PFSK-1 (cell line): ENCODE measurements around the gene FAM3B.

Experiments
- FOXP2 ChIP-seq: optimal IDR thresholded peaks from 2 replicates; pipeline ENCODE3; 2011; ENCODE audit warnings: borderline replicate concordance, control low read depth, inconsistent platforms; ENCODE audit not compliant: insufficient read depth; ENCODE audit errors: extremely low read length, extremely low read depth
- POLR2AphosphoS5 ChIP-seq: IDR thresholded peaks from 2 replicates; pipeline ENCODE4 v1.6.1; 2012; ENCODE audit warnings: low read depth, mild to moderate bottlenecking, control low read depth, low read length, moderate library complexity
- REST ChIP-seq, 2 experiments: IDR thresholded peaks; 2 replicates each; pipeline versions ENCODE4 v1.6.1 to v1.8.0; 2011 to 2012; ENCODE audit warnings: low read depth in 2 of 2, low read length in 2 of 2, control low read depth in 1 of 2, inconsistent platforms in 1 of 2, mild to moderate bottlenecking in 1 of 2, moderate library complexity in 1 of 2; ENCODE audit not compliant: insufficient read depth in 1 of 2
- SIN3A ChIP-seq: IDR thresholded peaks from 2 replicates; pipeline ENCODE4 v1.6.1; 2012; ENCODE audit warnings: mild to moderate bottlenecking, low read length, moderate library complexity, borderline replicate concordance; ENCODE audit not compliant: insufficient read depth
- TAF1 ChIP-seq: IDR thresholded peaks from 2 replicates; pipeline ENCODE4 v1.6.1; 2012; ENCODE audit warnings: low read length, control low read depth, borderline replicate concordance; ENCODE audit not compliant: insufficient read depth

FAM3B gene

GRCh38 chr21:41289431-41289830, 27.2 kb upstream of the FAM3B start:
- no peak for TF ChIP-seq TAF1
- no peak for TF ChIP-seq FOXP2
- no peak for TF ChIP-seq REST (IDR thresholded peaks at IDR 0.05; ENCODE audit: insufficient read depth in 1 of 2, low read depth in 2 of 2, low read length in 2 of 2)
- TF ChIP-seq SIN3A, result no peak
- TF ChIP-seq POLR2AphosphoS5, result no peak

GRCh38 chr21:41290106-41290799, 26.3 kb upstream of the FAM3B start:
- TF ChIP-seq TAF1, result no peak
- TF ChIP-seq SIN3A, result no peak
- no peak for TF ChIP-seq POLR2AphosphoS5
- no peak for TF ChIP-seq REST (IDR thresholded peaks at IDR 0.05; ENCODE audit: insufficient read depth in 1 of 2, low read depth in 2 of 2, low read length in 2 of 2)
- TF ChIP-seq FOXP2, result no peak

- TF ChIP-seq FOXP2, result no peak
These were observed 21.9 kb upstream of the FAM3B start for GRCh38 chr21:41294548-41295231.

- TF ChIP-seq FOXP2 (no peak), TAF1 (no peak), POLR2AphosphoS5 (no peak), REST (IDR thresholded peaks at IDR 0.05; ENCODE audit: insufficient read depth in 1 of 2, low read depth in 2 of 2, low read length in 2 of 2) (no peak), SIN3A (no peak)
These were observed 20.8 kb upstream of the FAM3B start for GRCh38 chr21:41295721-41296254.

GRCh38 chr21:41302976-41303375, 13.6 kb upstream of the FAM3B start:
- TF ChIP-seq POLR2AphosphoS5 (no peak), REST (IDR thresholded peaks at IDR 0.05; ENCODE audit: insufficient read depth in 1 of 2, low read depth in 2 of 2, low read length in 2 of 2) (no peak), FOXP2 (no peak), TAF1 (no peak), SIN3A (no peak)
